ENCODE results near the gene HDAC4.

Gene HDAC4

GRCh38 chr2:239097428-239097696 is 303.5 kb downstream of the HDAC4 start:
- TF ChIP-seq RAD21 (IDR thresholded peaks at IDR 0.05; ENCODE audit: low read depth) (no peak), EGR1 (IDR thresholded peaks at IDR 0.05) (no peak), MAX (IDR thresholded peaks at IDR 0.05) (no peak), USF1 (IDR thresholded peaks at IDR 0.05) (no peak), EP300 (IDR thresholded peaks at IDR 0.05; ENCODE audit: borderline replicate concordance) (no peak), REST (IDR thresholded peaks at IDR 0.05; ENCODE audit: low read depth) (no peak), NFIC (IDR thresholded peaks at IDR 0.05) (no peak), CEBPB (IDR thresholded peaks at IDR 0.05) (no peak), ZBTB7A (IDR thresholded peaks at IDR 0.05; ENCODE audit: low read depth) (no peak), FOXM1 (IDR thresholded peaks at IDR 0.05; ENCODE audit: borderline replicate concordance, low read depth) (no peak), TAF1 (IDR thresholded peaks at IDR 0.05; ENCODE audit: low read depth) (no peak), TCF12 (IDR thresholded peaks at IDR 0.05; ENCODE audit: low read depth) (no peak), YY1 (IDR thresholded peaks at IDR 0.05; ENCODE audit: low read depth) (no peak), CREB1 (IDR thresholded peaks at IDR 0.05; ENCODE audit: low read depth) (no peak), TEAD4 (IDR thresholded peaks at IDR 0.05) (no peak)

- no peak for TF ChIP-seq CREB1 (IDR thresholded peaks at IDR 0.05; ENCODE audit: low read depth)
- no peak for TF ChIP-seq EP300 (IDR thresholded peaks at IDR 0.05; ENCODE audit: borderline replicate concordance)
- TF ChIP-seq REST (IDR thresholded peaks at IDR 0.05; ENCODE audit: low read depth) = no peak
- no peak for TF ChIP-seq EGR1 (IDR thresholded peaks at IDR 0.05)
- TF ChIP-seq FOXM1 (IDR thresholded peaks at IDR 0.05; ENCODE audit: borderline replicate concordance, low read depth) = no peak
- TF ChIP-seq MAX (IDR thresholded peaks at IDR 0.05) = no peak
- TF ChIP-seq TAF1 (IDR thresholded peaks at IDR 0.05; ENCODE audit: low read depth) = no peak
- TF ChIP-seq TEAD4 (IDR thresholded peaks at IDR 0.05) = no peak
- TF ChIP-seq RAD21 (IDR thresholded peaks at IDR 0.05; ENCODE audit: low read depth) = no peak
- TF ChIP-seq USF1 (IDR thresholded peaks at IDR 0.05) = no peak
- TF ChIP-seq ZBTB7A (IDR thresholded peaks at IDR 0.05; ENCODE audit: low read depth) = no peak
- no peak for TF ChIP-seq YY1 (IDR thresholded peaks at IDR 0.05; ENCODE audit: low read depth)
- no peak for TF ChIP-seq TCF12 (IDR thresholded peaks at IDR 0.05; ENCODE audit: low read depth)
- TF ChIP-seq CEBPB (IDR thresholded peaks at IDR 0.05) = no peak
- TF ChIP-seq NFIC (IDR thresholded peaks at IDR 0.05) = no peak
Observed at GRCh38 chr2:239096676-239097427, 304.0 kb downstream of the HDAC4 start.

- no peak for TF ChIP-seq TAF1 (IDR thresholded peaks at IDR 0.05; ENCODE audit: low read depth)
- no peak for TF ChIP-seq CREB1 (IDR thresholded peaks at IDR 0.05; ENCODE audit: low read depth)
Observed at GRCh38 chr2:239095460-239096081, 305.2 kb downstream of the HDAC4 start.

GRCh38 chr2:239094867-239095266 is 306.0 kb downstream of the HDAC4 start:
- TF ChIP-seq EP300 (IDR thresholded peaks at IDR 0.05; ENCODE audit: borderline replicate concordance) (no peak), TAF1 (IDR thresholded peaks at IDR 0.05; ENCODE audit: low read depth) (no peak), CEBPB (IDR thresholded peaks at IDR 0.05) (no peak)

GRCh38 chr2:239093952-239094351 is 306.9 kb downstream of the HDAC4 start:
- TF ChIP-seq EP300 (IDR thresholded peaks at IDR 0.05; ENCODE audit: borderline replicate concordance) (no peak), USF1 (IDR thresholded peaks at IDR 0.05) (no peak), REST (IDR thresholded peaks at IDR 0.05; ENCODE audit: low read depth) (no peak), MAX (IDR thresholded peaks at IDR 0.05) (no peak), CEBPB (IDR thresholded peaks at IDR 0.05) (no peak), EGR1 (IDR thresholded peaks at IDR 0.05) (no peak), YY1 (IDR thresholded peaks at IDR 0.05; ENCODE audit: low read depth) (no peak), TEAD4 (IDR thresholded peaks at IDR 0.05) (no peak), ZBTB7A (IDR thresholded peaks at IDR 0.05; ENCODE audit: low read depth) (no peak), FOXM1 (IDR thresholded peaks at IDR 0.05; ENCODE audit: borderline replicate concordance, low read depth) (no peak), CREB1 (IDR thresholded peaks at IDR 0.05; ENCODE audit: low read depth) (no peak), TCF12 (IDR thresholded peaks at IDR 0.05; ENCODE audit: low read depth) (no peak), RAD21 (IDR thresholded peaks at IDR 0.05; ENCODE audit: low read depth) (no peak)

Data from Ishikawa (cell line).